Uterus (tissue), 2 donors: ENCODE results near the gene COL15A1.

Experiments
- CTCF ChIP-seq, 4 experiments: fragments of 200-600 bp in 2 of 4; fragments of 450-650 bp in 2 of 4; sonication (generic) in 2 of 4; IDR thresholded peaks; one replicate each; pipeline ENCODE4 v1.5.1; 2016 to 2019; ENCODE audit warnings: antibody characterized with exemption in 4 of 4, mild to moderate bottlenecking in 2 of 4, moderate library complexity in 1 of 4
- POLR2A ChIP-seq, 2 donors: fragments of 450-650 bp; IDR thresholded peaks; one replicate each; pipeline ENCODE4 v1.6.1; 2016; ENCODE audit warnings: antibody characterized with exemption in 2 of 2, mild to moderate bottlenecking in 1 of 2, moderate library complexity in 1 of 2

- no peak for TF ChIP-seq CTCF (IDR thresholded peaks at IDR 0.05)
- no peak for TF ChIP-seq POLR2A (IDR thresholded peaks at IDR 0.05)
These were observed 129.6 kb downstream of the COL15A1 start for GRCh38 chr9:99073347-99073746.
